HepG2 (cell line): ENCODE results near the gene RPH3AL. TPM values are rescaled to one million over a fixed set of nuclear protein-coding genes. Genes with fewer than 3 reads are reported as not detected.

Source experiments
- ARNTL ChIP-seq: sonication (generic); formaldehyde crosslinking; IDR thresholded peaks from 2 replicates; pipeline ENCODE4 v1.4.0; 2020; ENCODE audit warnings: mild to moderate bottlenecking, missing genetic modification reagents
- ATF3 ChIP-seq: sonication (generic); formaldehyde crosslinking; IDR thresholded peaks from 2 replicates; pipeline ENCODE4 v1.4.0; 2020; ENCODE audit warnings: missing genetic modification reagents
- CSRNP1 ChIP-seq: sonication (generic); formaldehyde crosslinking; IDR thresholded peaks from 2 replicates; pipeline ENCODE4 v1.8.1; 2023; ENCODE audit warnings: mild to moderate bottlenecking, missing genetic modification reagents
- EP300 ChIP-seq, 3 experiments: sonication (generic) in 1 of 3; formaldehyde crosslinking in 1 of 3; IDR thresholded peaks; 2 replicates each; pipeline versions ENCODE4 v1.5.1 to v1.6.1; 2011 to 2020; ENCODE audit warnings: low read depth in 2 of 3, low read length in 2 of 3, borderline replicate concordance in 1 of 3, improper control_type of control experiment in 1 of 3, mild to moderate bottlenecking in 1 of 3, missing genetic modification reagents in 1 of 3, moderate library complexity in 1 of 3
- GATAD2A ChIP-seq: IDR thresholded peaks from 2 replicates; pipeline ENCODE4 v1.6.1; 2016
- IKZF4 ChIP-seq: sonication (generic); formaldehyde crosslinking; IDR thresholded peaks from 2 replicates; pipeline ENCODE4 v1.5.1; 2020; ENCODE audit warnings: borderline replicate concordance, mild to moderate bottlenecking, low read depth, missing genetic modification reagents; ENCODE audit errors: not compliant biosample characterization
- IRF9 ChIP-seq: sonication (generic); formaldehyde crosslinking; IDR thresholded peaks from 2 replicates; pipeline ENCODE4 v1.8.0; 2022; ENCODE audit warnings: missing genetic modification reagents, mild to moderate bottlenecking, borderline replicate concordance
- ISL2 ChIP-seq: sonication (generic); formaldehyde crosslinking; IDR thresholded peaks from 2 replicates; pipeline ENCODE4 v1.5.0; 2020; ENCODE audit warnings: missing genetic modification reagents
- LCORL ChIP-seq, 2 experiments: fragments of 450-650 bp in 1 of 2; sonication (generic) in 1 of 2; formaldehyde crosslinking in 1 of 2; IDR thresholded peaks; 2 replicates each; pipeline versions ENCODE4 v1.5.0 to v1.6.1; 2017 to 2020; ENCODE audit warnings: antibody characterized with exemption in 1 of 2, missing genetic modification reagents in 1 of 2
- NCOA5 ChIP-seq: sonication (generic); formaldehyde crosslinking; IDR thresholded peaks from 2 replicates; pipeline ENCODE4 v1.4.0; 2020; ENCODE audit warnings: missing genetic modification reagents
- NR0B2 ChIP-seq: sonication (generic); formaldehyde crosslinking; IDR thresholded peaks from 2 replicates; pipeline ENCODE4 v1.4.0; 2020; ENCODE audit warnings: mild to moderate bottlenecking, missing genetic modification reagents
- PHF21A ChIP-seq: sonication (generic); formaldehyde crosslinking; IDR thresholded peaks from 2 replicates; pipeline ENCODE4 v1.5.0; 2020; ENCODE audit warnings: mild to moderate bottlenecking, missing genetic modification reagents
- RBFOX2 ChIP-seq: fragments of 200-400 bp; formaldehyde crosslinking; IDR thresholded peaks from 2 replicates; pipeline ENCODE4 v1.6.1; 2017; ENCODE audit warnings: low read depth, mild to moderate bottlenecking, low read length
- RFXANK ChIP-seq: IDR thresholded peaks from 2 replicates; pipeline ENCODE4 v1.6.1; 2016
- SNAPC2 ChIP-seq: sonication (generic); formaldehyde crosslinking; IDR thresholded peaks from 2 replicates; pipeline ENCODE4 v1.8.1; 2022; ENCODE audit warnings: mild to moderate bottlenecking, missing genetic modification reagents
- ZMYM3 ChIP-seq: sonication (generic); formaldehyde crosslinking; IDR thresholded peaks from 2 replicates; pipeline ENCODE4 v1.5.1; 2020; ENCODE audit warnings: mild to moderate bottlenecking, missing genetic modification reagents
- ZNF280D ChIP-seq: sonication (generic); formaldehyde crosslinking; IDR thresholded peaks from 2 replicates; pipeline ENCODE4 v1.5.1; 2020; ENCODE audit warnings: mild to moderate bottlenecking, missing genetic modification reagents
- ZNF333 ChIP-seq: sonication (generic); formaldehyde crosslinking; IDR thresholded peaks from 2 replicates; pipeline ENCODE4 v1.4.0; 2020; ENCODE audit warnings: mild to moderate bottlenecking, missing genetic modification reagents, borderline replicate concordance
- ZNF550 ChIP-seq: sonication (generic); formaldehyde crosslinking; IDR thresholded peaks from 2 replicates; pipeline ENCODE4 v1.4.0; 2020; ENCODE audit warnings: mild to moderate bottlenecking, missing genetic modification reagents, borderline replicate concordance
- polyA plus RNA-seq, 8 experiments: library from polyadenylated mRNA; depleted of rRNA in 3 of 8; stranded (reverse) in 7 of 8; unstranded in 1 of 8; fragments of >200 nt; fragmentation: Illumina TruSeq in 4 of 8; extraction: Trizol in 4 of 8; gene quantifications; 2 replicates each; pipeline versions ENCODE4 v1.2.1 to v1.2.3, GENCODE V29; 2011 to 2016; ENCODE audit warnings: low read depth in 4 of 8, missing spikeins in 1 of 8, mixed read lengths in 1 of 8; ENCODE audit not compliant: insufficient read depth in 1 of 8
- total RNA-seq, 5 experiments: library from RNA; depleted of rRNA; stranded (reverse); fragments of >200 nt; fragmentation: Illumina TruSeq; extraction: Trizol; gene quantifications; 2 replicates each; pipeline ENCODE4 v1.2.3, GENCODE V29; 2016; ENCODE audit warnings: low read depth in 1 of 5

Gene RPH3AL
- total and polyA plus RNA-seq, 2 of the 13 experiments (the other 11 are each of a cell fraction or from before 2014, with no cell fraction given), result 7.8 to 16.4 TPM

GRCh38 chr17:350706-351448 is 1.7 kb downstream of the RPH3AL start (continued):
- TF ChIP-seq ARNTL, result no peak
- no peak for TF ChIP-seq ZMYM3 (CRISPR knock-in tag)
- TF ChIP-seq RBFOX2, result no peak
- TF ChIP-seq ATF3 (CRISPR knock-in tag), result no peak
- peak; percentile 55; the same call in 1 of the 2 replicates for TF ChIP-seq ZNF280D (CRISPR knock-in tag)
- no peak for TF ChIP-seq ZNF333 (CRISPR knock-in tag)
- 0 out of 2 replicates have a peak, but pooled peaks have one; percentile 40 for TF ChIP-seq PHF21A (CRISPR knock-in tag)
- no peak for TF ChIP-seq SNAPC2 (CRISPR knock-in tag)
- TF ChIP-seq LCORL (IDR thresholded peaks at IDR 0.05), result no peak
- peak; percentile 71 for TF ChIP-seq LCORL (CRISPR knock-in tag; IDR thresholded peaks at IDR 0.05)
- TF ChIP-seq EP300 (IDR thresholded peaks at IDR 0.05; ENCODE audit: low read depth in 2 of 2, low read length in 2 of 2), result peak in 1 of 2 experiments; percentile 32; a peak in 2 of 4 replicates
- no peak for TF ChIP-seq EP300 (CRISPR knock-in tag; IDR thresholded peaks at IDR 0.05; ENCODE audit: borderline replicate concordance)
- TF ChIP-seq ISL2 (CRISPR knock-in tag), result no peak
- no peak for TF ChIP-seq ZNF550 (CRISPR knock-in tag)
- TF ChIP-seq GATAD2A, result peak; percentile 73
- TF ChIP-seq NR0B2, result 0 out of 2 replicates have a peak, but pooled peaks have one; percentile 50
- no peak for TF ChIP-seq RFXANK (CRISPR knock-in tag)
- TF ChIP-seq IKZF4 (CRISPR knock-in tag), result no peak
- no peak for TF ChIP-seq CSRNP1
- TF ChIP-seq NCOA5 (CRISPR knock-in tag), result no peak
- TF ChIP-seq IRF9 (CRISPR knock-in tag), result no peak; the same call in 1 of the 2 replicates
